ENCODE results near the gene JADE2. TPM values are rescaled to one million over a fixed set of nuclear protein-coding genes. Genes with fewer than 3 reads are reported as not detected.

JADE2 gene
- total RNA-seq, 1 donor from 2014 or later = 32.4 TPM

DNA sequence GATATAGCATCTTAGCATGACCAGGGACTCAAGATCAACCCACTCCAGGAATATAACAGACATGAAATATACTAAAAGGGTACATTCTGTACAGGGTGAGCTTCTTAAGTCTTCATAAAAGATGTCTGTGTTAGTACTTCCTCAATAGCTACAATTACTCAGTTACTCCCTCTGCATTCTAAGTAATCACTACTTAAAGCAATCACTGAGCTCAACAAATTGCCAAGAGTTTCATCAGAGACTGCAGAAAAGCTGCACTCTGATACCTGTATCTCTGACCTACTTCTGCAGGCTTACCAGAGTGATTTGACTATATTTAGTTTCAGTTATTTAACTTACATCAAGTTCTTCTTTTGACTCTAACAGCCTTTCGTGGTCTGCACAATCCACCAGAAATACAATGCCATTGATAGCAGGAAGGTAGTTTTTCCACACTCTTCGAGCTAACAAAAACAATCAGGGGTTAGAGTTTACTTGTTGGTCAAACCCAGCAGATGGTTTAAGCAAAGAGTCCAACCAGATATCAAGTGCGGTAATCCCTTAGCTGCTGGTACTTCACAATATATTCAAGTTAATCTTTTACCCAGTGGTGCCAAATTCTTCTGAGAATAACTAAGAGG lies 83.9 kb downstream of the JADE2 start:
- Mint-ChIP-seq H3K36me3 (ENCODE audit: unreplicated experiment) (peaks cover 50% of the 10 kb centered on the region), H3K9me3 (ENCODE audit: unreplicated experiment) (no peaks in the 10 kb centered on the region), H3K27ac (ENCODE audit: unreplicated experiment) (no peak overlapping the region), H3K4me1 (ENCODE audit: unreplicated experiment) (no peaks in the 10 kb centered on the region), H3K4me3 (ENCODE audit: unreplicated experiment) (no peak overlapping the region), H3K27me3 (ENCODE audit: unreplicated experiment) (no peaks in the 10 kb centered on the region)
- TF ChIP-seq, protein P1, sequence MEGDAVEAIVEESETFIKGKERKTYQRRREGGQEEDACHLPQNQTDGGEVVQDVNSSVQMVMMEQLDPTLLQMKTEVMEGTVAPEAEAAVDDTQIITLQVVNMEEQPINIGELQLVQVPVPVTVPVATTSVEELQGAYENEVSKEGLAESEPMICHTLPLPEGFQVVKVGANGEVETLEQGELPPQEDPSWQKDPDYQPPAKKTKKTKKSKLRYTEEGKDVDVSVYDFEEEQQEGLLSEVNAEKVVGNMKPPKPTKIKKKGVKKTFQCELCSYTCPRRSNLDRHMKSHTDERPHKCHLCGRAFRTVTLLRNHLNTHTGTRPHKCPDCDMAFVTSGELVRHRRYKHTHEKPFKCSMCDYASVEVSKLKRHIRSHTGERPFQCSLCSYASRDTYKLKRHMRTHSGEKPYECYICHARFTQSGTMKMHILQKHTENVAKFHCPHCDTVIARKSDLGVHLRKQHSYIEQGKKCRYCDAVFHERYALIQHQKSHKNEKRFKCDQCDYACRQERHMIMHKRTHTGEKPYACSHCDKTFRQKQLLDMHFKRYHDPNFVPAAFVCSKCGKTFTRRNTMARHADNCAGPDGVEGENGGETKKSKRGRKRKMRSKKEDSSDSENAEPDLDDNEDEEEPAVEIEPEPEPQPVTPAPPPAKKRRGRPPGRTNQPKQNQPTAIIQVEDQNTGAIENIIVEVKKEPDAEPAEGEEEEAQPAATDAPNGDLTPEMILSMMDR (IDR thresholded peaks at IDR 0.05) = no peak
- no peak for DNase-seq (ENCODE audit: extremely low spot score, unreplicated experiment)

DNA sequence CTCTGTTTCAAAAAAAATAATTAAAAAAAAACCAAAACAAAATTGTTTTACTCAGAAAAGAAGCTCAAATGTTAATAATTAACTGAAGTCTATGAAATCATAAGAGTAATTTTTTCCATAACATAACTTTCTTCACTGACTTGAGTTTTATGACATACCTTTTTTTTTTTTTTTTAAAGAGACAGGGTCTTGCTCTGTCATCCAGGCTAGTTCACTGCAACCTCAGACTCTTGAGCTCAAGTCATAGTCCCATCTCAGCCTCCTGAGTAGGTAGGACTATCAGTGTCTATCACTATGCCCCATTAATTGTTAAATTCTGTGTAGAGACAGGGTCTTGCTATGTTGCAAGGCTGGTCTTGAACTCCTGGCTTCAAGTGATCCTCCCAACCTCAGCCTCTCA lies 85.3 kb downstream of the JADE2 start:
- peaks cover 49% of the 10 kb centered on the region for H3K36me3 Mint-ChIP-seq (ENCODE audit: unreplicated experiment)
- H3K27ac Mint-ChIP-seq (ENCODE audit: unreplicated experiment) = peak overlapping the region; percentile 18
- no peak overlapping the region for H3K4me3 Mint-ChIP-seq (ENCODE audit: unreplicated experiment)
- DNase-seq (ENCODE audit: extremely low spot score, unreplicated experiment) = no peak
- no peaks in the 10 kb centered on the region for H3K9me3 Mint-ChIP-seq (ENCODE audit: unreplicated experiment)
- H3K27me3 Mint-ChIP-seq (ENCODE audit: unreplicated experiment) = no peaks in the 10 kb centered on the region
- TF ChIP-seq, protein P1 (IDR thresholded peaks at IDR 0.05) = no peak
- no peaks in the 10 kb centered on the region for H3K4me1 Mint-ChIP-seq (ENCODE audit: unreplicated experiment)

DNA sequence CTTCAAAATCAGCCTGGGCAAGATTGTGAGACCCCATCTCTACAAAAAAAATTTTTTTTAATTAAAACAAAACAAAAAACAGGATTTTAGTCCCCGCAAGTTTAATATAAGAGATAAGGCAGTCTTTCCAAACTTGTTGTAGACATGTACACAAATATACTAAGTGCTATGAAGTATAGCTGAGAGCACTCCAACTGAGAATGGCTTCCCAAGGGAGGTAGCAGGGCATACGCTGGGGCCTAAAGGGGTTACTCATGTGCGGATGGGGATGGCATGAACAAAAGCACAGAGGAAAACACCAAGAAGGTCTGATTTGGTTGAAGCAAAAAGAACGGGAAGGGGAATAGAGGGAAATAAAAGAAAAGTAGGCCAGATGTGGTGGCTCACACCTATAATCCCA lies 86.0 kb downstream of the JADE2 start:
- Mint-ChIP-seq H3K4me1 (ENCODE audit: unreplicated experiment) (no peaks in the 10 kb centered on the region), H3K9me3 (ENCODE audit: unreplicated experiment) (no peaks in the 10 kb centered on the region), H3K36me3 (ENCODE audit: unreplicated experiment) (peaks cover 44% of the 10 kb centered on the region), H3K4me3 (ENCODE audit: unreplicated experiment) (no peak overlapping the region), H3K27me3 (ENCODE audit: unreplicated experiment) (no peaks in the 10 kb centered on the region), H3K27ac (ENCODE audit: unreplicated experiment) (no peak overlapping the region)
- peak; percentile 38 for DNase-seq (ENCODE audit: extremely low spot score, unreplicated experiment)
- TF ChIP-seq, protein P1 (IDR thresholded peaks at IDR 0.05) = no peak

DNA sequence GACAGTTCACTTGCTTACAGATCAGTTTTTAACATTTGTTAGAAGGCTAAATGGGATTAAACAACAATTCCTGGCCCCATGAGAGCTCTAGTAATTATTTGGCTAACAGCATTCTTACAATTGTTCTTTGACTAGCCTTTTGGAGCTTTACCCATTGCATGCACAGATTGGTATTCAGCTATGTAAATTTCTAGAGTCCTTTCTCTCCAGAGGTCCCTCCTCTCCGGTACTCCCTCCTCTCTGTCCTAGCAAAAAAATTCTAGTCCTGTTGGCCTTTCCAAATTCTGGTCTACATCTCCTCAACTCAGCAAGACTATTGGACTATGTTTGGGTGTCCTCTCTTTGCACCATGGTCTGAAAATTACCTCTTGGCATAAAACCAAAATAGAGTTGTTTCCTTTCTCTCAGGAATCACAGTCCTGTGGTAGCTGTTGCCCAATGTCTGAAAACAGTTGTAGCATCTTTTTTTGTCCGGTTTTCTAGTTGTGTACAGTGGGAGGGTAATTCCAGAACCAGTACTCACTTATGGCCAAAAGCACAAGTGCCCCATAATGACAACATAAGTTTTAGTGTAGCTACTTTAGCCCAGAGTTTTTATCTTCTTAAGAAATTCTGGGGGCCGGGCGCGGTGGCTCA lies 89.1 kb downstream of the JADE2 start:
- TF ChIP-seq, protein P1 (IDR thresholded peaks at IDR 0.05) = no peak
- DNase-seq (ENCODE audit: extremely low spot score, unreplicated experiment) = no peak
- H3K4me3 Mint-ChIP-seq (ENCODE audit: unreplicated experiment) = no peak overlapping the region
- H3K27me3 Mint-ChIP-seq (ENCODE audit: unreplicated experiment) = no peaks in the 10 kb centered on the region
- H3K36me3 Mint-ChIP-seq (ENCODE audit: unreplicated experiment) = peaks cover 34% of the 10 kb centered on the region
- no peak overlapping the region for H3K27ac Mint-ChIP-seq (ENCODE audit: unreplicated experiment)
- H3K9me3 Mint-ChIP-seq (ENCODE audit: unreplicated experiment) = no peaks in the 10 kb centered on the region
- H3K4me1 Mint-ChIP-seq (ENCODE audit: unreplicated experiment) = no peaks in the 10 kb centered on the region

DNA sequence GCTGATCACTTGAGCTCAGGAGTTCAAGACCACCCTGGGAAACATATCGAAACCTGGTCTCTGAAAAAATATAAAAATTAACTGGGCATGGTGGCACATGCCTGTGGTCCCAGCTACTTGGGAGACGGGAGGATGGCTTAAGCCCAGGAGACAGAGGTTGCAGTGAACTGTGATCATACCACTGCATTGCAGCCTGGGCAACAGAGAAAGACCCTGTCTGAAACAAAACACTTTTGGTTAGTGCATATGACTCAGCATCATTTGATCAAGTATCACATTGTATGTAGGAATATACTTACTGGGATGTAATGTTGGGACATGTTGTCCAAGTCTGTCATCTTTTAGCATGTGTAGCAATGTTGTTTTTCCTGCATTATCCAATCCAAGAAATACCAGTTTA lies 95.2 kb downstream of the JADE2 start:
- peak; percentile 11 for DNase-seq (ENCODE audit: extremely low spot score, unreplicated experiment)
- Mint-ChIP-seq H3K27ac (ENCODE audit: unreplicated experiment) (no peak overlapping the region), H3K4me3 (ENCODE audit: unreplicated experiment) (no peak overlapping the region), H3K27me3 (ENCODE audit: unreplicated experiment) (no peaks in the 10 kb centered on the region), H3K9me3 (ENCODE audit: unreplicated experiment) (no peaks in the 10 kb centered on the region), H3K4me1 (ENCODE audit: unreplicated experiment) (no peaks in the 10 kb centered on the region), H3K36me3 (ENCODE audit: unreplicated experiment) (peaks cover 31% of the 10 kb centered on the region)
- TF ChIP-seq, protein P1 (IDR thresholded peaks at IDR 0.05) = no peak

Measured in osteocyte (in vitro differentiated cells).